Spleen (tissue), 7 donors: ENCODE measurements around the gene HJV.

Source experiments
- POLR2A ChIP-seq, 3 donors: fragments of 450-650 bp; IDR thresholded peaks; one replicate each; pipeline ENCODE4 v1.5.1; 2017; ENCODE audit warnings: antibody characterized with exemption in 3 of 3, mild to moderate bottlenecking in 1 of 3
- POLR2AphosphoS5 ChIP-seq, 3 donors: sonication (generic); formaldehyde crosslinking; IDR thresholded peaks; one replicate each; pipeline ENCODE4 v1.5.1; 2017; ENCODE audit warnings: antibody characterized with exemption in 3 of 3
- TF ChIP-seq, protein P1 (sequence below), 11 experiments: fragments of 200-600 bp in 7 of 11; fragments of 450-650 bp in 4 of 11; sonication (generic) in 4 of 11; IDR thresholded peaks in 8 of 11; conservative IDR thresholded peaks in 3 of 11; 1 replicate in 7 of 11; 2 replicates in 4 of 11; pipeline versions ENCODE4 v1.4.0 to v1.8.0; 2016 to 2021; ENCODE audit warnings: antibody characterized with exemption in 11 of 11, inconsistent platforms in 4 of 11, mild to moderate bottlenecking in 1 of 11
- donor health status: DM: no; HTN: no; CAD: no; lungs with moderate emphysema.
- donor health status: DM: no; HTN: no; CAD: no.
- donor health status: DM: no; HTN: no; CAD: no.

GRCh38 chr1:145977486-145978470 lies 43.8 kb downstream of the HJV start:
- TF ChIP-seq, protein P1, sequence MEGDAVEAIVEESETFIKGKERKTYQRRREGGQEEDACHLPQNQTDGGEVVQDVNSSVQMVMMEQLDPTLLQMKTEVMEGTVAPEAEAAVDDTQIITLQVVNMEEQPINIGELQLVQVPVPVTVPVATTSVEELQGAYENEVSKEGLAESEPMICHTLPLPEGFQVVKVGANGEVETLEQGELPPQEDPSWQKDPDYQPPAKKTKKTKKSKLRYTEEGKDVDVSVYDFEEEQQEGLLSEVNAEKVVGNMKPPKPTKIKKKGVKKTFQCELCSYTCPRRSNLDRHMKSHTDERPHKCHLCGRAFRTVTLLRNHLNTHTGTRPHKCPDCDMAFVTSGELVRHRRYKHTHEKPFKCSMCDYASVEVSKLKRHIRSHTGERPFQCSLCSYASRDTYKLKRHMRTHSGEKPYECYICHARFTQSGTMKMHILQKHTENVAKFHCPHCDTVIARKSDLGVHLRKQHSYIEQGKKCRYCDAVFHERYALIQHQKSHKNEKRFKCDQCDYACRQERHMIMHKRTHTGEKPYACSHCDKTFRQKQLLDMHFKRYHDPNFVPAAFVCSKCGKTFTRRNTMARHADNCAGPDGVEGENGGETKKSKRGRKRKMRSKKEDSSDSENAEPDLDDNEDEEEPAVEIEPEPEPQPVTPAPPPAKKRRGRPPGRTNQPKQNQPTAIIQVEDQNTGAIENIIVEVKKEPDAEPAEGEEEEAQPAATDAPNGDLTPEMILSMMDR (IDR thresholded peaks at IDR 0.05 in 8 of 11, conservative IDR thresholded peaks at IDR 0.05 in 3 of 11): peak; percentile 82 to 97 (median 94)
- TF ChIP-seq POLR2A (IDR thresholded peaks at IDR 0.05): no peak
- TF ChIP-seq POLR2AphosphoS5 (IDR thresholded peaks at IDR 0.05): peak in 1 of 3 donors; percentile 89
